MCF 10A (cell line): ENCODE results near the gene POU2F3. TPM values are rescaled to one million over a fixed set of nuclear protein-coding genes. Genes with fewer than 3 reads are reported as not detected.

ENCODE experiments used
- BruUV-seq: library from RNA; stranded (reverse); fragments of 400-500 nt; replicated peaks from 2 replicates; lab custom pipeline; 2021; lab: Mats Ljungman, UMichigan
- CTCF ChIA-PET: fragments of 300-600 bp; sonication (Branson Sonifier 250); formaldehyde crosslinking; extraction: SDS; loops from one replicate; lab custom pipeline; 2021; ENCODE audit warnings: antibody characterized with exemption, inconsistent platforms; lab: Yijun Ruan, JAX
- POLR2A ChIA-PET: fragments of 300-600, 350-650 bp; sonication (Branson Sonifier 250); formaldehyde crosslinking; extraction: SDS; loops from one replicate; lab custom pipeline; 2020; ENCODE audit warnings: antibody characterized with exemption, inconsistent platforms; lab: Yijun Ruan, JAX
- DNase-seq: peaks from one replicate; pipeline ENCODE4 v3.0.0-alpha.2; 2018; ENCODE audit not compliant: unreplicated experiment
- H3K27ac Mint-ChIP-seq: one replicate; pipeline ENCODE4 v1.8.0; 2022; ENCODE audit warnings: mild to moderate bottlenecking, low read depth, mixed read lengths; ENCODE audit not compliant: unreplicated experiment
- H3K27me3 Mint-ChIP-seq: one replicate; pipeline ENCODE4 v1.8.0; 2022; ENCODE audit warnings: mixed read lengths; ENCODE audit not compliant: insufficient read depth, unreplicated experiment
- H3K36me3 Mint-ChIP-seq: one replicate; pipeline ENCODE4 v1.8.0; 2022; ENCODE audit warnings: mild to moderate bottlenecking, moderate library complexity, mixed read lengths; ENCODE audit not compliant: insufficient read depth, unreplicated experiment
- H3K4me1 Mint-ChIP-seq: one replicate; pipeline ENCODE4 v1.8.0; 2022; ENCODE audit warnings: mixed read lengths; ENCODE audit not compliant: insufficient read depth, unreplicated experiment
- H3K4me3 Mint-ChIP-seq: one replicate; pipeline ENCODE4 v1.8.0; 2022; ENCODE audit warnings: mild to moderate bottlenecking, moderate library complexity, mixed read lengths; ENCODE audit not compliant: unreplicated experiment
- H3K9me3 Mint-ChIP-seq: one replicate; pipeline ENCODE4 v1.8.0; 2022; ENCODE audit warnings: mixed read lengths; ENCODE audit not compliant: unreplicated experiment
- intact Hi-C: fragments of 100-400 bp; cut with micrococcal nuclease; formaldehyde crosslinking; loops from 2 replicates; pipeline ENCODE4 v1.14.1; 2022
- total RNA-seq: library from RNA; stranded (reverse); gene quantifications from 2 replicates; pipeline ENCODE4 v1.2.3, GENCODE V29; 2022
- TF ChIP-seq, protein P1 (sequence below): fragments of 200-600 bp; IDR thresholded peaks from one replicate; pipeline ENCODE4 v1.8.0; 2022; ENCODE audit warnings: antibody characterized with exemption, mild to moderate bottlenecking; ENCODE audit not compliant: unreplicated experiment

POU2F3 gene
- total RNA-seq, 1 experiment from 2014 or later, result not detected

DNA sequence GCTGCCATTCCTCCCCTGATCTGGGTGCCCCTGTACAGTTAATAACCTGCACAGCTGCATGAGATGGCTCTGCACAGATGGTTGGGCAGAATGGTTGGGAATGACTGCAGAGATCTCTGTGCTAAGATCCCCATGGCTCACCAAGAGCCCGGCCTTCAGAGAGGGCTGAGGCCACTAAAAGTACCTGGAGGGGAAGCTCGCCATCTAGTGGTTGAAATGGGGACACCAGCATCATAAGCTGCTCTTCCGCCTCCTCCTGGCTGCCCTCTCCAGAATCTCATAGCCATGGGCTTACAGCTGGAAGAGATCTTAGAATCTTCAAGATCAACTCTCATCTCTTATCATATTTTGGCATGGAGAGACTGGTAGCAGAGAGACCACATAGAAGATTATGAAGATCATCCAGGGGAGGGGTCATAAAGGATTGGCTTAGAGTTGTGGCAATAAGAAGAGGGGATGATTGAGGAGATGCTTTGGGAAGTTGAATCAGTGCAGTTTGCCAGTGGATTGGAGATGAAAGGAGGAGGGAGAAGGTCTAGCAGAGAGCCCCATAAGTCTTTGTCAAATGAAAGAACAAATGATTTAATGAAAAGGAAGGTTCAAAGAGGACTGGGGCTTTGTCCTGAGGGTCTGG, 63.2 kb downstream of the POU2F3 start:
- H3K27me3 Mint-ChIP-seq, result peaks cover 5% of the 10 kb centered on the region
- H3K4me3 Mint-ChIP-seq, result no peak overlapping the region
- no TSS peak for BruUV-seq
- peak overlapping the region; percentile 55 for H3K27ac Mint-ChIP-seq
- H3K4me1 Mint-ChIP-seq, result peaks cover 22% of the 10 kb centered on the region
- CTCF ChIA-PET, result interaction anchor here (0.5 to 14.9 kb wide), 48 partner anchors 8 to 425 kb away, joined by 3 to 526 read pairs (median 4); partner anchors contain the start of genes ARHGEF12, POU2F3 and TLCD5
- no peaks in the 10 kb centered on the region for H3K9me3 Mint-ChIP-seq
- peak; percentile 86 for DNase-seq
- TF ChIP-seq, protein P1, sequence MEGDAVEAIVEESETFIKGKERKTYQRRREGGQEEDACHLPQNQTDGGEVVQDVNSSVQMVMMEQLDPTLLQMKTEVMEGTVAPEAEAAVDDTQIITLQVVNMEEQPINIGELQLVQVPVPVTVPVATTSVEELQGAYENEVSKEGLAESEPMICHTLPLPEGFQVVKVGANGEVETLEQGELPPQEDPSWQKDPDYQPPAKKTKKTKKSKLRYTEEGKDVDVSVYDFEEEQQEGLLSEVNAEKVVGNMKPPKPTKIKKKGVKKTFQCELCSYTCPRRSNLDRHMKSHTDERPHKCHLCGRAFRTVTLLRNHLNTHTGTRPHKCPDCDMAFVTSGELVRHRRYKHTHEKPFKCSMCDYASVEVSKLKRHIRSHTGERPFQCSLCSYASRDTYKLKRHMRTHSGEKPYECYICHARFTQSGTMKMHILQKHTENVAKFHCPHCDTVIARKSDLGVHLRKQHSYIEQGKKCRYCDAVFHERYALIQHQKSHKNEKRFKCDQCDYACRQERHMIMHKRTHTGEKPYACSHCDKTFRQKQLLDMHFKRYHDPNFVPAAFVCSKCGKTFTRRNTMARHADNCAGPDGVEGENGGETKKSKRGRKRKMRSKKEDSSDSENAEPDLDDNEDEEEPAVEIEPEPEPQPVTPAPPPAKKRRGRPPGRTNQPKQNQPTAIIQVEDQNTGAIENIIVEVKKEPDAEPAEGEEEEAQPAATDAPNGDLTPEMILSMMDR, result peak; percentile 88
- POLR2A ChIA-PET, result interaction anchor here (0.6 to 2.1 kb wide), 6 partner anchors 23 to 464 kb away, joined by 3 to 13 read pairs (median 5); partner anchors contain the start of gene TLCD5
- peaks cover 4% of the 10 kb centered on the region for H3K36me3 Mint-ChIP-seq
- intact Hi-C loops, result loop anchor here (5.0 kb wide), 1 partner anchor 181 kb away; no protein-coding TSS in a partner anchor

- ChIA-PET CTCF (interaction anchor here (0.6 to 14.9 kb wide), 12 partner anchors 9 to 552 kb away, joined by 3 to 526 read pairs (median 7); partner anchors contain the start of gene POU2F3), POLR2A (interaction anchor here (0.6 to 2.1 kb wide), 11 partner anchors 10 to 613 kb away, joined by 3 to 13 read pairs (median 3); partner anchors contain the start of gene TLCD5)
- Mint-ChIP-seq H3K27ac (peak overlapping the region; percentile 49), H3K4me1 (peaks cover 22% of the 10 kb centered on the region), H3K27me3 (no peaks in the 10 kb centered on the region), H3K4me3 (no peak overlapping the region), H3K9me3 (no peaks in the 10 kb centered on the region), H3K36me3 (no peaks in the 10 kb centered on the region)
- intact Hi-C loops, result loop anchor here (5.0 kb wide), 1 partner anchor 182 kb away; no protein-coding TSS in a partner anchor
- BruUV-seq, result no TSS peak
- TF ChIP-seq, protein P1, result no peak
- peak; percentile 42 for DNase-seq
Measured at GRCh38 chr11:120304526-120304925, 64.6 kb downstream of the POU2F3 start.

DNA sequence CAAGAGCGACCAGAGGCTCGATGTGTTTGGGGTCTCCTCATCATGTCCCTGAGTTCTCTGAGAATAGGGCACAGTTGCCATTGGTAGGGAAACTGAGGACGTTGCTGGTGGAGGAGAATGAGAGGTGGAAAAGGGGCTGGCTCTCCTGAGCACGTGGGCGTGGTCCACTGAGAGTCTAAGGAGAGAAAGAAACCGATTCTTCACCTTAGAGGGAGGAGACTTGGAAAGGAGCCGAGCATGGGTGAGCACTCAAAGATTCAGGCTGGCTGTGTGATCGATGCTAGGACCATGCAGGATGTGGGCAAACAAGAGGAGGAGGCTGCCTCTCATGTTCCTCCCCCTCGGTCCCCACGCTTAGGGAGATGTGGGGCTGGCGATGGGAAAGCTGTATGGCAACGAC, 65.3 kb downstream of the POU2F3 start:
- no peaks in the 10 kb centered on the region for H3K9me3 Mint-ChIP-seq
- DNase-seq, result peak; percentile 43
- intact Hi-C loops, result no loop called here
- peak overlapping the region; percentile 49 for H3K27ac Mint-ChIP-seq
- peaks cover 22% of the 10 kb centered on the region for H3K4me1 Mint-ChIP-seq
- no peaks in the 10 kb centered on the region for H3K36me3 Mint-ChIP-seq
- no TSS peak for BruUV-seq
- ChIA-PET POLR2A (interaction anchor here (1.0 kb wide), 1 partner anchor 18 kb away, joined by 3 read pairs; no protein-coding TSS in a partner anchor), CTCF (interaction anchor here (0.6 to 14.9 kb wide), 6 partner anchors 9 to 552 kb away, joined by 3 to 526 read pairs (median 5); partner anchors contain the start of gene POU2F3)
- TF ChIP-seq, protein P1, result no peak
- H3K4me3 Mint-ChIP-seq, result no peak overlapping the region
- no peaks in the 10 kb centered on the region for H3K27me3 Mint-ChIP-seq
